Activated CD4-positive, alpha-beta T cell treated with anti-CD3 and anti-CD28 coated beads, Interleukin-2, amount 10 ng/mL, durations not matched to agents 7 days and 5 days (primary cell): ENCODE data around the gene MRTFA. TPM values are rescaled to one million over a fixed set of nuclear protein-coding genes. Genes with fewer than 3 reads are reported as not detected.

Source experiments
- CTCF ChIA-PET: fragments of 350-600 bp; sonication (Branson Sonifier 250); formaldehyde crosslinking; loops from one replicate; lab custom pipeline; 2021; ENCODE audit warnings: antibody characterized with exemption; lab: Charles Lee
- POLR2A ChIA-PET: fragments of 350-600 bp; sonication (Branson Sonifier 250); formaldehyde crosslinking; loops from one replicate; lab custom pipeline; 2021; ENCODE audit warnings: antibody characterized with exemption; lab: Charles Lee
- DNase-seq: peaks from one replicate; pipeline ENCODE4 v3.0.0-alpha.2; 2020
- H3K27ac Mint-ChIP-seq: one replicate; pipeline ENCODE4 v1.8.0; 2021; ENCODE audit warnings: mild to moderate bottlenecking, moderate library complexity, mixed read lengths
- H3K27me3 Mint-ChIP-seq: one replicate; pipeline ENCODE4 v1.8.0; 2021; ENCODE audit warnings: mixed read lengths
- H3K36me3 Mint-ChIP-seq: one replicate; pipeline ENCODE4 v1.8.0; 2021; ENCODE audit warnings: low read depth, mixed read lengths
- H3K4me1 Mint-ChIP-seq: one replicate; pipeline ENCODE4 v1.8.0; 2021; ENCODE audit warnings: mixed read lengths
- H3K4me3 Mint-ChIP-seq: one replicate; pipeline ENCODE4 v1.8.0; 2021; ENCODE audit warnings: mild to moderate bottlenecking, moderate library complexity, mixed read lengths
- H3K9me3 Mint-ChIP-seq: one replicate; pipeline ENCODE4 v1.8.0; 2021; ENCODE audit warnings: mixed read lengths
- total RNA-seq, 2 experiments: library from RNA; stranded (reverse); gene quantifications; one replicate each; pipeline ENCODE4 v1.2.3, GENCODE V29; 2021

MRTFA gene
- total RNA-seq, 2 experiments from 2014 or later = 61.9 to 71.1 TPM

DNA sequence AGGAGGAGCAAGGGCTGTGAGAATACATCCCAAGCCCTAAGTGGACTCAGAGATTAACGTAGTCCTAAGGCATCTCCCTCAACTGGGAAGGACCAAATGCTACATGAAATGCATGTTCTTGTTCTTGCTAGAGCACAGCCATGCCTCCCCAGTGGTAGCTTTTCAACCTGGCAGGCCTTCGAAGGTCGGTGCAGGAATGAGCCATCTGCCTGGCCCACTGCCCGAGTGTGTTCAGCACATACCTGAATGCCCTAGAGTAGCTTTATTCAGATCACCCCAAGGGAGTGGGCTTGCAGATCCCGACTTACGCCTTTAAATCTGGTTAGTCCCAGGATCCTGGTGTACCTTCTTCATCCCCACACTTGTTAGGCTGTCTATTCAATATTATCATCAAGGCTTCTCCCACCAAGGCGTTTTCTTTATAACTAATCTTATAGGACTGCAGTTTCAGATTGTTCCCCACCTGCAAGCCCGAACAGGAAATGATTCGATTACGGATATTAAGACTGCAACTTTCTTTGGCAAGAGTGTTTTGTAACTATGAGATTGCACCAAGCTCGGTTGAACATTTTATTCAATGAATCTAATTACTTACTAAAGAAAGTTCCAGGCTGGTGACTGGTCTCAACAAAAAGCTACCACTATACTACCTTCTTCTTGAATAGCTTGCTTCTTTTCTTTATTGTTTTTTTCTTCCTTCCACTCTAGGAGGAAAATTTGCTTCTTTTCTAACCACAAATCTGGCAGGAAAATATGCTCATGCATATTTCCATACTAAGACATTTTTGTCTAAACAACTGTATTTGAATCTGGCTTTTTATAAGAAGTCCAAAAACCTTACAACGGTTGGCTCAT, 150.5 kb downstream of the MRTFA start:
- Mint-ChIP-seq H3K9me3 (no peaks in the 10 kb centered on the region), H3K27ac (peak overlapping the region; percentile 20), H3K27me3 (no peaks in the 10 kb centered on the region), H3K4me1 (peaks cover 37% of the 10 kb centered on the region), H3K4me3 (no peak overlapping the region), H3K36me3 (peaks cover 5% of the 10 kb centered on the region)
- ChIA-PET POLR2A (no interaction called here), CTCF (interaction anchor here (0.9 to 2.6 kb wide), 2 partner anchors 49 to 59 kb away, joined by 3 to 8 read pairs; no protein-coding TSS in a partner anchor)
- DNase-seq = no peak

DNA sequence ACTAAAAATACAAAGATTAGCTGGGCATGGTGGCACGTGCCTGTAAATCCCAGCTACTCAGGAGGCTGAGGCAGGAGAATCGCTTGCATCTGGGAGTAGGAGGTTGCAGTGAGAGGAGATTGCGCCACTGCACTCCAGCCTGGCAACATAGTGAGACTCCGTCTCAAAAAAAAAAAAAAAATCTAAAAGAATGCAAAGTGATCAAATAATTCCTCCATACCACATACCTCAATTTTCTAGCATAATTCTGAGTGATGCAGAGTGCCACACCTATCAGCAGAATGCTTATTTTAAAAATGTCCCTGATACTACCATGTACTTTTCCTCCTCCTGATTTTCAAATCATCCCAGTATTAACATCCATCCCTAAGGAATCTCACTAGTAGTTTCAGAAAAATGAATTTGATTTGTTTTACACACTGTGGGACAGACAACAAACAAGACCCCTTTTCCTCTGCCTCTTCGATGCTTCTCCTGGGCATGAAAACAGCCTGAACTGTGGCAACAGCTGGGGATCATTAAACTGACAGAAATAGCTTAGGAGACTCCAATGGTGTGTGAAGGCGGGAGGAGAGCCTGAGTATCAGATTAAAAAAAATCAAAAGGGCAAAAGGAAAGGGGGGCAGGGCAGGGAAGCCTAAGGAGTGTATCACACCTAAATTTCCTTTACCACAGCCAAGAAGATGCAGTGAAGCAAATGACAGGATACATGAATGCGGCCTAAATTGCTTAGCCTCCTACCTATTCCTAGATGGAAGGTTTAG, 151.4 kb downstream of the MRTFA start:
- no peak overlapping the region for H3K4me3 Mint-ChIP-seq
- no peaks in the 10 kb centered on the region for H3K9me3 Mint-ChIP-seq
- POLR2A ChIA-PET = no interaction called here
- CTCF ChIA-PET = interaction anchor here (1.0 kb wide), 1 partner anchor 48 kb away, joined by 4 read pairs; no protein-coding TSS in a partner anchor
- no peaks in the 10 kb centered on the region for H3K27me3 Mint-ChIP-seq
- peaks cover 42% of the 10 kb centered on the region for H3K4me1 Mint-ChIP-seq
- no peak overlapping the region for H3K27ac Mint-ChIP-seq
- peaks cover 7% of the 10 kb centered on the region for H3K36me3 Mint-ChIP-seq
- no peak for DNase-seq

DNA sequence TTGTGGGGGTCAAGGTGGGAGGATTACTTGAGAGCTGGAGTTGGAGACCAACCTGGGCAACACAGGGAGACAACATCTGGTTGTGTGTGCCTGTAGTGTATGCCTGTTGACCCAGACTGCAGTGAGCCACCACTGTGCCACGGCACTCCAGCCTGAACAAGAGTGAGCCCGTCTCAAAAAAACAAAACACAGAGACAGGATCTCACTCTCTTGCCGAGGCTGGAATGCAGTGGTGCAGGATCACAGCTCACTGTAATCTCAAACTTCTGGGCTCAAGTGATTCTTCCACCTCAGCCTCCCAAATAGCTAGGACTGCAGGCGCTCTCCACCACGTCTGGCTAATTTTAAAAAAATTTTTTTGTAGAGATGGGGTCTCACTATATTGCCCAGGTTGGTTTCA, 153.6 kb downstream of the MRTFA start:
- no peak overlapping the region for H3K27ac Mint-ChIP-seq
- POLR2A ChIA-PET = no interaction called here
- no peak for DNase-seq
- no peak overlapping the region for H3K4me3 Mint-ChIP-seq
- no peaks in the 10 kb centered on the region for H3K27me3 Mint-ChIP-seq
- H3K36me3 Mint-ChIP-seq = peaks cover 7% of the 10 kb centered on the region
- CTCF ChIA-PET = interaction anchor here (0.6 to 1.5 kb wide), 2 partner anchors 46 to 470 kb away, joined by 4 to 6 read pairs; no protein-coding TSS in a partner anchor
- no peaks in the 10 kb centered on the region for H3K9me3 Mint-ChIP-seq
- peaks cover 49% of the 10 kb centered on the region for H3K4me1 Mint-ChIP-seq

DNA sequence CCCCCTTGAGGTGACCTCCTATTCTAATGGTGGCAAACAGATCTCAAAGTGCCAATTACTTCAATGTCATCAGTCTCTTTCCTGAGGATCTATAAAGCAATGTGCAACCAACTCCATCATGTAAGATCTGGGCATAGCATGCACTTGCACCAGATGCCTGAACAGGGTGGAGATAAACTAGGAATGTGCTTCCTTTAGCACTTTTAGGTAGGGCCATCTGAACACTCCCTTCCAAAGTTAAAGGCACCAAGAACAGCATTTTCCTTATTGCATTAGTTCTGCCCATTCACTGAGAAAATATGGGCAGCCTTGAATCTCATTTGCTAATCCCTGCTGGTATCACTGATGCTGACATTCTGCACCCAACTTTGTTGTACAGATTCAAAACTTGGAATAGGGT, 154.1 kb downstream of the MRTFA start:
- H3K27me3 Mint-ChIP-seq = no peaks in the 10 kb centered on the region
- H3K36me3 Mint-ChIP-seq = peaks cover 7% of the 10 kb centered on the region
- H3K27ac Mint-ChIP-seq = no peak overlapping the region
- H3K4me1 Mint-ChIP-seq = peaks cover 45% of the 10 kb centered on the region
- ChIA-PET POLR2A (no interaction called here), CTCF (interaction anchor here (0.6 kb wide), 1 partner anchor 46 kb away, joined by 3 read pairs; no protein-coding TSS in a partner anchor)
- DNase-seq = no peak
- H3K4me3 Mint-ChIP-seq = no peak overlapping the region
- H3K9me3 Mint-ChIP-seq = no peaks in the 10 kb centered on the region

DNA sequence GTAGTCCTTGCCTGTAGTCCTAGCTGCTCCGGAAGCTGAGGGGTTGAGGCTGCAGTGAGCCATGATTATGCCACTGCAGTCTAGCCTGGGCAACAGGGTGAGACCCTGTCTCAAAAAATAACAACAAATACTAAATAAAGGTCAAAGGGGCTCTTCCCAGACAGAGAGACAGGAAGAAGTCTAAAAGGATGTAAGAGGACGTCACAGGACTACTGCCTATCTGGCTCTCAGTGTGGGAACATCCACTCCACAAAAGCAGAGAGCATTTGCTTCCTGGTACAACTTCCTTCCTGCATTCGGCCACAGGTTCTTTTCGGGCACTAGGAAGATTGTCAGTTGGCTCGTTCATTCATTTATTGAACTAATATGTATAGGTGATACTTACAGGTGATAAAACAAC, 155.5 kb downstream of the MRTFA start:
- Mint-ChIP-seq H3K9me3 (no peaks in the 10 kb centered on the region), H3K4me1 (peaks cover 42% of the 10 kb centered on the region), H3K27me3 (no peaks in the 10 kb centered on the region), H3K36me3 (peaks cover 5% of the 10 kb centered on the region), H3K4me3 (no peak overlapping the region), H3K27ac (no peak overlapping the region)
- CTCF ChIA-PET = no interaction called here
- POLR2A ChIA-PET = no interaction called here
- no peak for DNase-seq

DNA sequence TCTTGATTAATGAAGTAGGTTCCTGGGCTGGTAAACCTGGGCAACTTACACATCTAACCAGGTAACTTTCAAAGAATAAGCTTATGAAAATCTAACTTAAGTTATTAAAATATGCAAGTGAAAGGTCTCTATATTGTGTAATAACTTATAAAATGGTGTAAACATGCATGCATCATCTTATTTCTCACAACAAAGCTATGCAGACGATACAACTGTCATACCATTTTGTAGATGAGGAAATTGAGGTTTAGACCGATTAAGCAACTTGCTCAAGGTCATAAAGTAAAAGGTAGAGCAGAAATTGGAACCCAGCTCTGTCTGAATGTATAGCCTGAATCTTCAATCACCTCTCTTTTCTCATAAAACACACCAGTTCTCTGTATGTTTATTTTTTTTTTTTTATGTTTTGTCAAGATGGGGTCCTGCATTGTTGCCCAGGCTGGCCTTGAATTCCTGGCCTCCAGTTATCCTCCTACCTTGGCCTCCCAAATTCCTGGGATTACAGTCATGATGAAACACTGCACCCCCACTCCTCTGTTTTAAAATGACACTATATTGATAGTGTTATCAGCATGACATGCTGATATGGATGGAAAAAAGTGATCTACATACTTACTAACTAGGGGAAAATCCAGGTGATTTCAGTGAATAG, 156.5 kb downstream of the MRTFA start:
- Mint-ChIP-seq H3K36me3 (peaks cover 2% of the 10 kb centered on the region), H3K4me1 (peaks cover 32% of the 10 kb centered on the region), H3K27me3 (no peaks in the 10 kb centered on the region), H3K4me3 (no peak overlapping the region), H3K27ac (no peak overlapping the region), H3K9me3 (no peaks in the 10 kb centered on the region)
- no peak for DNase-seq
- CTCF ChIA-PET = interaction anchor here (0.6 to 1.0 kb wide), 4 partner anchors 9 to 341 kb away, joined by 3 to 6 read pairs (median 4); no protein-coding TSS in a partner anchor
- POLR2A ChIA-PET = interaction anchor here (0.6 kb wide), 1 partner anchor 18 kb away, joined by 3 read pairs; no protein-coding TSS in a partner anchor

DNA sequence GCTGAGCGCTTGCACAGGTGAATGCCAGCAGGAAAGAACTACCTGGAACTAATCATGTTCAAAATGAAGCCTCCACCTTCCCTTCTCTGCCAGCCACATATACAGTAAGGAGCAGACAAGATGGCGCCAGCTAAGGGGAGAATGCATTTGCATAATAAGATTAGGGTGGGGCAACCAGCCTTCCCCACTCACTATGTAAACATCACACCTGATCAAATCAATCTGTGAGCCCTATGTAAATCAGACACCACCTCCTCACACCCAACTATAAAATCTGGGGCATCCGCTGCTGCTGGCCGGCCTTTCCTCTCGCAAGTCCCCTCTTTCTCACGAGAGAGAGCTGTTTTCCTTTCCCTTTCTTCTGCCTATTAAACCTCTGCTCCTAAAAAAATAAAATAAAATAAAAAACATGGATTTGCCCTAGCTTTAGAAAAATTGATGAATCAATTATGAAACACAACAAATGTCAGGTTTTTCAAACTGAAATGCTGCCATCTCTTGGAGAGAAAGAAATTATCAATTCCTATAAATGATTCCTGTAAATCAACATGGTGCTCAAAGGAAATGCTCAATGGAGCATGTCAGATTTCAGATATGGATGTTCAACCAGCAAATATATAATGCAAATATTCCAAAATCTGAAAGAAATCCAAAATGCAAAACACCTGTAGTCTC, 157.3 kb downstream of the MRTFA start:
- H3K27ac Mint-ChIP-seq = no peak overlapping the region
- H3K4me3 Mint-ChIP-seq = no peak overlapping the region
- ChIA-PET POLR2A (interaction anchor here (0.6 kb wide), 1 partner anchor 17 kb away, joined by 3 read pairs; no protein-coding TSS in a partner anchor), CTCF (interaction anchor here (0.6 to 1.0 kb wide), 5 partner anchors 9 to 341 kb away, joined by 3 to 6 read pairs (median 3); no protein-coding TSS in a partner anchor)
- no peaks in the 10 kb centered on the region for H3K27me3 Mint-ChIP-seq
- DNase-seq = no peak
- no peaks in the 10 kb centered on the region for H3K9me3 Mint-ChIP-seq
- H3K36me3 Mint-ChIP-seq = peaks cover 2% of the 10 kb centered on the region
- H3K4me1 Mint-ChIP-seq = peaks cover 34% of the 10 kb centered on the region

DNA sequence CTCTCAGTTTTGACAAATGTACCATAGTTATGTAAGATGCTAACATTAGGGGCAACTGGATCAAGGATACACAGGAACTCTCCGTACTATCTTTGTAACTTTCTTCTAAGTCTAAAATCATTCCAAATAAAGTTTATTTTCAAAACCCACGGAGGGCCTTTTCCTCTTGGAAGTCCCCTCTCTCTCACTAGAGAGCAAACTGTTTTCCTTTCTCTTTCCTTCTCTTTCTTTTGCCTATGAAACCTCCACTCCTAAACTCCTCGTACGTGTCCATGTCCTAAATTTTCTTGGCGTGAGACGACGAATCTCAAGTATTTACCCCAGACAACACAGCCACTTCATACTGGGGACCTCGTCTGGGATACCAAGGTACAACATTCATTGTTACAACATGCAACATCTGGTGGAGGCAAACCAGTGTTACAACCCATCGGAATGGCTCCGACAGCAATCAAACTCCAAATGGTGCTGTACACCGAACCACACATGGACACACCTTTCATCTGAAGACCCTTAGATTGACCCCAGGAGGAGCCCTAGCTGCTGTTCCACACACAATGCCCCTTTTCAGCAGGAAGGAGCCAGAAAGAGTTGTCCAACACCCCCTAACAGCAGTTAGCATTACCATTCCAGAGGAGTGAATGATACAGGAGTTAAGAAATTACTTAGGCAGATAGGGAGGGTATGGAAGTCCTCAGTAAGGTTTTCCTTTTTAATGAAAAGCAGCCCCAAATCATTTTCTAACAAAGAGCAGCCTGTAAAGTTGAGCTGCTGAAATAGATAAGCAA, 158.0 kb downstream of the MRTFA start:
- POLR2A ChIA-PET = interaction anchor here (0.7 kb wide), 1 partner anchor 614 kb away, joined by 3 read pairs; the partner anchor contains the start of gene EP300
- CTCF ChIA-PET = interaction anchor here (0.6 to 1.0 kb wide), 2 partner anchors 10 to 19 kb away, joined by 3 read pairs; no protein-coding TSS in a partner anchor
- H3K4me1 Mint-ChIP-seq = peaks cover 40% of the 10 kb centered on the region

DNA sequence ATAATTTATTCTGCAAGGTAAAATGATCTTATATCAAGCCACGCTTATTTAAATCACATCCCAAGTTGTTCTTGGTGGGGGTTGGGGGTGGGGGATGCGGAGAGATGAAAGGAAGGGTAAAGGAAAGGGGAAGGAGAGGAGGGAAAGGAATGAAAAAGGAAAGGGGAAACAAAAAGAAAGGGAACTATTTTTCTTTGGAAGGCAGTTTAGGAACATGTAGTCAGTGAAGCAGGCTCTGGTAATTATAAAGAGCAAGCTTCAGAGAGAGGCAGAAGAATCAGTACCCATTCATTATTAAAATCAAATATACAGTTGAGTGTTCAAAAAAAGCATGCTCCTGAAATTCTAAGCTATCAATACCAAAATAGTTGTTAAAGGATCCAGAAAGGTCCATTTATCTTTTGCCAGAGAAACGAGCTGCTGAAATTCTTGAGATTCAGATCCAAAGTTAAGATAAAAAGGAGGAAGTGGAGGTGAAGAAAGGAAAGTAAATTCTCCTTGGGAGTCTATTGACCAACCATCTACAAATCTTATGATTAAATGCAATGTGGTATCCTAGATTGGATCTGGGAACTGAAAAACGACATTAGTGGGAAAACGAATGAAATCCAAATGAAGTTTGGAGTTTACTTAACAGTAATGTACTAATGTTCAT, 158.7 kb downstream of the MRTFA start:
- CTCF ChIA-PET = interaction anchor here (0.6 kb wide), 1 partner anchor 157 kb away, joined by 4 read pairs; no protein-coding TSS in a partner anchor
- Mint-ChIP-seq H3K9me3 (no peaks in the 10 kb centered on the region), H3K27ac (no peak overlapping the region), H3K4me1 (peaks cover 43% of the 10 kb centered on the region), H3K27me3 (no peaks in the 10 kb centered on the region), H3K36me3 (peaks cover 2% of the 10 kb centered on the region), H3K4me3 (no peak overlapping the region)
- DNase-seq = no peak
- POLR2A ChIA-PET = interaction anchor here (0.7 kb wide), 1 partner anchor 615 kb away, joined by 3 read pairs; the partner anchor contains the start of gene EP300

More for the DNA sequence above, 158.0 kb downstream of the MRTFA start:
- Mint-ChIP-seq H3K27me3 (no peaks in the 10 kb centered on the region), H3K4me3 (no peak overlapping the region), H3K36me3 (peaks cover 2% of the 10 kb centered on the region), H3K27ac (no peak overlapping the region), H3K9me3 (no peaks in the 10 kb centered on the region)
- no peak for DNase-seq

DNA sequence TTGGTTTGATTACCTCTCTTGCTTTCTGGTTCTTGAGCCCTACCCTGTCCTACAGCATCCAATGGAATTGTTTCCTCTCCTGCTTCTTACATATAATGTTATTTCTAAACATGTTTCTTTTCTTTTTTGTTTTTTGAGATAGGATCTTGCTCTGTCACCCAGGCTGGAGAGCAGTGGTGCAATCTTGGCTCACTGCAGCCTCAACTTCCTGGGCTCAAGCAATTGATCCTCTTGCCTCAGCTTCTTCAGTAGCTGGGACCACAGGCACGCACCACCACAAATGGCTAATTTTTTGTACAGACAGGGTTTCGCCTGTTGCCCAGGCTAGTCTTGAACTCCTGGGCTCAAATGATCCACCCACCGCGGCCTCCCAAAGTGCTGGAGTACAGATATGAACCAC, 160.2 kb downstream of the MRTFA start:
- peak overlapping the region; percentile 33 for H3K27ac Mint-ChIP-seq
- CTCF ChIA-PET = no interaction called here
- H3K4me1 Mint-ChIP-seq = peaks cover 42% of the 10 kb centered on the region
- H3K9me3 Mint-ChIP-seq = no peaks in the 10 kb centered on the region
- peaks cover 2% of the 10 kb centered on the region for H3K36me3 Mint-ChIP-seq
- H3K27me3 Mint-ChIP-seq = no peaks in the 10 kb centered on the region
- H3K4me3 Mint-ChIP-seq = no peak overlapping the region
- no peak for DNase-seq
- POLR2A ChIA-PET = no interaction called here

DNA sequence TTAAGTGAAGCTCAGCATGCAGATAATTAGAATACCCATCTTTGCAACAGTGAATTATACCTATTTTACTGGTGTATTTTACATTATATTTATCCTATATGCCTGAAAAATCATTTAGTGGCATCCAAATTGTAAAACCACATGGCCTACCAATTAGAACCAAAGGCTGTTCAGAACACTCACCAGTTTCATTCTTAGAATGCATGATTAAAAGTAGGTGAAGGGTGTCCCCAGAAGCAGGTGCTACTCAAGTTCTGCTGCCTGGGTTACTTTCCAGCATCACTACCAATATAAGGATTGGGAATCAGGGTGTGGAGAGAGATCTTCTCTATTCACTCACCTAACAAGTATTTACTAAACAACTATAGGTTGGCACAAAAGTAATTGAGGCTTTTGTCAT, 162.8 kb downstream of the MRTFA start:
- Mint-ChIP-seq H3K9me3 (no peaks in the 10 kb centered on the region), H3K27ac (no peak overlapping the region), H3K36me3 (no peaks in the 10 kb centered on the region), H3K4me3 (no peak overlapping the region), H3K27me3 (no peaks in the 10 kb centered on the region), H3K4me1 (peaks cover 32% of the 10 kb centered on the region)
- CTCF ChIA-PET = interaction anchor here (1.4 kb wide), 2 partner anchors 12 to 37 kb away, joined by 5 read pairs; no protein-coding TSS in a partner anchor
- DNase-seq = no peak
- POLR2A ChIA-PET = no interaction called here
